Fibroblast of skin of scalp (primary cell): ENCODE measurements around the gene THAP4. TPM values are rescaled to one million over a fixed set of nuclear protein-coding genes. Genes with fewer than 3 reads are reported as not detected.
A peak's percentile ranks its signal among the peaks of the same experiment; 100 is the strongest.

Experiments
- DNase-seq: peaks from one replicate; pipeline ENCODE4 v3.0.0-alpha.2; 2013
- polyA plus RNA-seq, 2 experiments: library from polyadenylated mRNA; unstranded; fragments of 120-200 nt; gene quantifications; one replicate each; pipeline ENCODE4 v1.2.1, GENCODE V29; 2013; ENCODE audit not compliant: insufficient read length in 2 of 2

The THAP4 gene, protein sequence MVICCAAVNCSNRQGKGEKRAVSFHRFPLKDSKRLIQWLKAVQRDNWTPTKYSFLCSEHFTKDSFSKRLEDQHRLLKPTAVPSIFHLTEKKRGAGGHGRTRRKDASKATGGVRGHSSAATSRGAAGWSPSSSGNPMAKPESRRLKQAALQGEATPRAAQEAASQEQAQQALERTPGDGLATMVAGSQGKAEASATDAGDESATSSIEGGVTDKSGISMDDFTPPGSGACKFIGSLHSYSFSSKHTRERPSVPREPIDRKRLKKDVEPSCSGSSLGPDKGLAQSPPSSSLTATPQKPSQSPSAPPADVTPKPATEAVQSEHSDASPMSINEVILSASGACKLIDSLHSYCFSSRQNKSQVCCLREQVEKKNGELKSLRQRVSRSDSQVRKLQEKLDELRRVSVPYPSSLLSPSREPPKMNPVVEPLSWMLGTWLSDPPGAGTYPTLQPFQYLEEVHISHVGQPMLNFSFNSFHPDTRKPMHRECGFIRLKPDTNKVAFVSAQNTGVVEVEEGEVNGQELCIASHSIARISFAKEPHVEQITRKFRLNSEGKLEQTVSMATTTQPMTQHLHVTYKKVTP
- polyA plus RNA-seq (2013, experiment 1 of 2; ENCODE audit: insufficient read length): 50.3 TPM
- polyA plus RNA-seq (2013, experiment 2 of 2; ENCODE audit: insufficient read length): 47.4 TPM

DNA sequence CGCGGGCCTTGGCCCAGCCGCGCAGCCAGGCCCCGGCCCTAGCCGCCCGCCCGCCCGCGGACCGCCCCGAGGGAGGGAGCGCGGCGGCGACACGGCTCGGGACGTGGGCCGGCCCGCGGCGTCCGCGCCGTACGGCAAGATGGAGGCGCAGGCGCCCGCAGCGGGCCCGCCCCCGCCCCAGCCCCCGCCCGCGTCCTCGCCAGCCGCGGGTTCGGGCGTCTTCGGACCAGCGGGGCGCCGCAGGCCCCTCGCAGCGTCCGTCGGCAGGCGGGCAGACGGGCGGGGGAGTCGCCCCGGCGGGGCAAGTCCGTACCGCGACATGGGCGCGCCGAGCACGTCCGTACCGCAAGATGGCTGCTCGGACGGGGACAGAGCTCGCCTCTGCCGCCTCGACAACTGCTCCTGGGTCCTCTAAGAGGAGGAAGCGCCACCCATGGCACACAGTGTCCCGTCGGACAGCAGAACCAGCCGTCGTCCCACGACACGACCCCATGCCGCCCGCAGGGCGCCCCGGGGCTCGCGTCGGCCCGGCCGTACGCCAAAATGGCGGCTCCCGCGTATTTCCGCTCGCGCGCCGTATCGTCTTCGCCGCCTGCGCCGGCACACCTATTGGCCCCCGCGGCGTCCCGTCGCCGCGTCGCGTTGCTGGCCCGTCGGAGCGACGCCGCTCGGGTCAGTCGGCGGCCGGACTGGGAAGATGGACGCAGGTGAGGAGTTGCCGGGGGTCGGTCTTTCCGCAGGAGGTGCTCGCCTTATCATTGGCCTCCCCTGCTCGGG lies at the start of gene THAP4, which contains the start of gene ATG4B:
THAP4 (minus strand) TSS at position 141 of the 777 bp plus-strand sequence. CDS start 141 bp downstream, outside the sequence.
ATG4B (plus strand) TSS at position 676 of the 777 bp plus-strand sequence; CDS start at position 698, 22 bp downstream.
- peak; percentile 86 for DNase-seq

DNA sequence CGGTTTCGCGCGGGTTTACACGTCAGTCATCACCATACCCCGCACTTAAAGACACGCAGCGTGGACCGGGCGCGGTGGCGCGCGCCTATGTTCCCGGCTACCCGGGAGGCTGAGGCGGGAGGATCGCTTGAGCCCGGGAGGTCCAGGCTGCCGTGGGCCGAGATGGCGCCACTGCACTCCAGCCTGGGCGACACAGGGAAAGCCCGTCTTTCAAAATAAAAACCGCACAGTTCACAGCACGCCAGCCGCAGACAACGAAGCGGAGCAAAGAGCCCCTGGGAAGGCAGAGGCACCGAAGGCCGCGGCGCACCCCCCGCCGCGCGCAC lies 49.3 kb upstream of the THAP4 start:
- no peak for DNase-seq

DNA sequence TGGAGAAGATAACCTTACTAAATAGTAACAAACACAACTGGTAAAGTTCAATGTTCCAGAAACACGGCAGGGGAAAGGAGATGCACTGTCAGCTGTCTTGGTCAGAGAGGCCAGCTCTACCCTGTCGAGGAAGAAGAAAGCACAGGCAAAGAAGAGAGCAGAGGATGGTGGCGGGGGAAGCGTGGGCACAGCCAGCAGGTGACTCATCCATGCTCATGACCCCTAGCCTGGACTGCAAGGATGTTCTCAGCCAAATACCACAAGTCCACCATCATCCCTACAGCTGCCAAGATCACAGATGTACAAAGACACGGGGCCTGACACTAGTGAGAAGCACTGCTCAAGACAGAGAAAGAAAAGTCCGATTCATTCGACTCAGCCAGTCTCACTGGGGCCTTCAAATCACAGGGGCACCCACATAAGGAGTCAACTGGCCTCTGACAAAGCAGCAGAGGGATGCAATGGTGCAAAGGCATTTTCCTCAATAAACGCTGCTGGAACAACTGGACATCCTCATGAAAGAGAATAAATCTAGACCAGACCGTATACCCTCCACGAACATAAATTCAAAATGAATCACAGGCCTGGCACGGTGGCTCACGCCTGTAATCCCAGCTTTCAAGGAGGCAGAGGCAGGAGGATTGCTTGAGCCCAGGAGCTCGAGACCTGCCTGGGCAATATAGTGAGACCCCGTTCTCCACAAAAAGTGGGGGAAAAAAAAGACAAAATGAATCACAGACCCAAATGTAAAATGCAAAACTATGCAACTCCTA lies 44.1 kb upstream of the THAP4 start:
- DNase-seq: peak; percentile 77

DNA sequence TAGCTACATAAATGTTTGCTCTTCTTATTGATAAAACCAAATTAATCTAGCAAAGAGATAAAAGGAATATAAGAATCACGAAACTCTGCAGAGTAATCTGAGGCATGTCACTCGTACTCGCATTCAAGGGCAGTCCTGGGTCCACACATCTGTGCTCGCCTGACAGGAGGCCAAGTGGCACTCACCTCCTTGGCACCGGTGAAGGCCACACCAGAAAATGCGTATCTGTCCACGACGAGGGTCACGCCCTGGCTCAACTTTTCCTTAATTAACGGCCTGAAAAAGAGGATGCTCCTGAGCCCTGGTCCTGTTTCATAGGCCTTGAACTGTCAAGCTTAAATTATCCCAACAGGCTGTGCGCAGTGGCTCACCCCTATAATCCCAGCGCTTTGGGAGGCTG lies 43.1 kb upstream of the THAP4 start:
- DNase-seq: no peak

DNA sequence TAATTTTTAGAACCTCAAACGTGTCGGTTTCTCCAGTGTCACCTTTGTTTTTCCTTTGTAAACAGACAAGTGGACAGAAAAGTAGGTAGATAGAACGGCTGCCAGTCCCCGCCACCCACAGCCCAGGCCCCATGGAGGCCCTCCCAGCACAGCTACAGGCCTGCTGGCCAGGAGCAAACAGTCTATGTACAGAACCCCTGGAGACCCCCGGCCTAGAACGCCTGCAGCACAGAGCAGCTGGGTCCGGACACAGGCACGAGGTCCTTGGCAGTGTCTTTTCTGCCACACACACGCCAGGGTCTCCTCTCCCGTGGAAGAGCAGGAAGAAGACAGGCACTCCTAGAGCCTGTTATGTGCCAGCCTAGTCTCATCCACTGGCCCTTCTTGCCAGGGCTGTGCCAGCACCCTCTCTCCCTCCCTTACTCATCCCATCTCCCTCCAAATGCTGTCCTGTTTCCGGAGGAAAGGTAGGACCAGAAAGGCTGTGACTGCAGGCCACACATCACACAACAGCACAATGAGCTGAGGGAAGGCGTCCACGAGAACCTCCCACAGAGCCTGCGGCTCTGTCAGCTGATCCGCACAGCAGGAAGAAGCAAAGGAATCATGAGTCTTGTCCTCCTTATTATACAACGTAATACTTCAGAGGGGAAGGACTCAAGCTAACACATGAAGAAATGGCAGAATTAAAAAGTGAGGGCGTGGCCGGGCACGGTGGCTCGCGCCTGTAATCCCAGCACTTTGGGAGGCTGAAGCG lies 42.0 kb upstream of the THAP4 start:
- no peak for DNase-seq

DNA sequence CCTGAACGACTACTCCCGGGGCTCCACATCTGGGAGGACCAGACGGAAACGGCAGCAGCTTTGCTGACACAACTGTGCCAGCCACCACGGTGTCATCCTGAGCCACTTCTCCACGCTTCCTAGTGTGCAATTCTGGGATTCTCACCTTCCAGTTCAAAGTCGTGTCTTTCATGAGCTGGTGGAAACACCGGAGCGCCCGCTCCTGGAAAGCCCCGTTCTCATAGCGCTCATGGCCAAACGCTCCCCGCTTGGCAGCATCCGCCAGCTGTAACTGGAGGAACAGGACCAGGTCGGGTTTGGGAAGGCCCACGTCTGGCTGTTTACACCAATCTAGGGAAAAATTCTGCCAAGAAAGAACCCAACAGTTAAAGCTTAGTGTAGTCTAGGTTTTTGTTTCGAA lies 41.3 kb upstream of the THAP4 start:
- DNase-seq: no peak

DNA sequence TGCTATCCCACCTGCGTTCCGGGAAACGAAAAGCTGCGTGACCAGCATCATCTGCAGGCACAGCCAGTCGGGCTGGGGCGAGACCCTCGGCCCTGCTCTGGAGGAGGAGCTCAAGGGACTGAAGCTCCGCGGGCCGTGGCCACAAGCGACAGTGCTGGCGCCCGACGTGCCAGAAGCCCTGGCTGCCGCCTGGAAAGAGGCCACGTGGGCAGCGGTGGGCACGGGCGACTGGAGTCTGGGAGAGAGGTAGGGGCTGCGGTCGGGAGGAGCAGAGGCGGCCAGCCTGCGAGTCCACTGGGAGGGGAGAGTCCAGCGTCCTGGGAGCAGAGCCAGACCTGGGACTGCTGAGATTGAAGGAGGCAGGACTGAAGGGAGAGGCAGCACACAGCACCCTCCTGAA lies 40.4 kb upstream of the THAP4 start:
- DNase-seq: no peak

DNA sequence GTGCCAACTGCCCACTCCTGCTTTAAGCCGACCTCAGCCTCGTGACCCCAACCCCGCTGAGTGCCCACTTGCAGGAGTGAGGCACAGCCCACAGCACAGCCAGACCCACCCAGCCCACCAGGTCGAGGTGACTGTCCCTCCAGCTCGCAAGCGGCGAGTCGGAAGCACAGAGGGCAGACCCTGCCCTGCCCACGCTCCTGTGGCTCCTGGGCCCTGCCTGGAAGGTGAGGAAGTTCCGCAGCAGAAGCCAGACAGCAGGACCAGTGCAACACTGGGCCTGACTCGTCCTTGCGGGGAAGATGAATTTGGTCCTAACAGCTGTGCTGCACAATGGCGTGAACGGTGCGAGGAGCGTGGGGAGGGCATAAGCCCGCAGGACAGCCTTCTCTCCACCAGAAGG lies 39.7 kb upstream of the THAP4 start:
- no peak for DNase-seq

DNA sequence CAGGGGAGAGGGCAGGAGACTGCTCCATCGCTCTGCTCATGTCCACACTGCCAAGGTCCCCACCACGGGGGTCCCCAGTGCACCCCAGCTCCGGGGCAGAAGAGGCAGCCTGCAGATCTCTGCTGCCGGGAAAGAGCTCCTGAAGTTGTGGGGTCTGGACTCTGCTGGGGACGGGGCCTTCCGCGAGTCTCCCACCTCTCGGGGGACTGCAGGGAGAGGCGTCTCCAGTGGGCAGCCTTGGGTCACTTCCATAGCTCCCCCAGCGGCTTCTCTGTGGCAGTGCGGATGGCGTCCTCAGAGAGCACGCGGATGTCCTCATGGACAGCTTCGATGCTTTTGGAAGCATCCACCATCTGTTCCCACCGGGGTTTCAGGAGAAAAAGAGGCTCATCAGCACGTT lies 38.9 kb upstream of the THAP4 start:
- no peak for DNase-seq

DNA sequence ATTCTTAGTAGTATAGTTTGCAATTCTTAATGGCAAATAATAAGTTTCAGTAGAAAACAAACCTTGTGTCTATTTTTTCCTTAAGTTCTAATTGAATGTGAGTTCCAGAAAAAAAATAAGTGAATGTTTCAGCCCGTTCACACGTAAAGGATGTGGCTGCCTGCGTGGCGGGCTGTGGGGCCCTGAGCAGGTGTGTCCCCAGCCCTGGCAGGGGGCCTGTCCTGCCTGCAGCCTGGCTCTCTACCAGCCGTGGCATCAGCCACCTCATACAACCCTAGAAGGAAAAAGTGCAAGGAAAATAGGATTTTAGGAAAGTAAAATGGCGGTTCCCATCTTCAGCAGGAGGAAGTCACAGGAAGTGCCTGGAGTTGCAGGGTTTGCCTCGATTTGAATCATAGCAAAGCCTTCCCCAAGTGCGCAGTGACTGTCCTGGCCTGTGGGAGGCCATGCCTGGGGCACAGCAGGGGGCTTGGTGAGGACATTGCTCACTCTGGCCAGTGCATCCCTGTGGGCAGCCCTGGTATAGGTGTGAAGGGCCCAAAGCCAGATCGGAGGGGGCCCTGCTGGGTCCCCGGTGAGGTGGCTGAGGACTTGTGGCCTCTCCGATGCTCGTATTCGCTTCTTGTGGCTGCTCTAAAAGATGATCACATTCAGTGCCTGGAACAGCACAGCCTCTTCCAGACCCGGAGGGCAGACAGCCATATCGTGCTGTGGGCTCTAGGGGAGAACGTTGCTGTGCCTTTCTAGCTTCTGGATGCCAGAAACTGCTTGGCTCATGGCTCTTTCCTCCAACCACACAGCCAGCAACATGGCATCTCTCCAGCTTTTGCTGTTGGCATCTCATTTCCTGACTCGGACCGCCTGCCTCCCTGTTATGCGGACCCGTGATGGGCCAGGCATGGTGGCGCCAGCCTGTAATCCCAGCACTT lies 37.1 kb upstream of the THAP4 start:
- DNase-seq: peak; percentile 8

DNA sequence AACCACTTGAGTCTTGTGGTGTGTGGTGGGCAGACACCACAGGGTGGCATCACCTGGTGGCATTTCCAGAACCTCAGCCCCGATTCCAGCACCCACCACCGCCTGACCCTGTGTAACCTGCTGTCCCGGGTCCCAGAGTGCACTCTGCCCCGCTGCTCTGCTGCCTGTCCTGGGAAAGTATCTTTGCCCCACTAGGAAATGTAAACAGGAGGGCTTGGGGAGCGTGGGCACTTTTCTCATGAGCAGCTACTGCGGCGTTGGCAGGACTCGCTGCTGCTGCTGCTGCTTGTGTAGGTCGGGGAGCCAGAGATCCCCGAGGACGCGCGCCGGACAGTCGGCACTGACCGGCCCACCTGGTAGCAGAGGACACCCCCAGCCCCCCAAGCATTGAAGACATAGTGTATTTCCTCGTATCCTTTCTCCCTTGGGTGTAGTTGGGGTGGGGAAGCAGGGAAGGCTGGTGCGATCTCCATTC lies 36.3 kb upstream of the THAP4 start:
- DNase-seq: no peak

DNA sequence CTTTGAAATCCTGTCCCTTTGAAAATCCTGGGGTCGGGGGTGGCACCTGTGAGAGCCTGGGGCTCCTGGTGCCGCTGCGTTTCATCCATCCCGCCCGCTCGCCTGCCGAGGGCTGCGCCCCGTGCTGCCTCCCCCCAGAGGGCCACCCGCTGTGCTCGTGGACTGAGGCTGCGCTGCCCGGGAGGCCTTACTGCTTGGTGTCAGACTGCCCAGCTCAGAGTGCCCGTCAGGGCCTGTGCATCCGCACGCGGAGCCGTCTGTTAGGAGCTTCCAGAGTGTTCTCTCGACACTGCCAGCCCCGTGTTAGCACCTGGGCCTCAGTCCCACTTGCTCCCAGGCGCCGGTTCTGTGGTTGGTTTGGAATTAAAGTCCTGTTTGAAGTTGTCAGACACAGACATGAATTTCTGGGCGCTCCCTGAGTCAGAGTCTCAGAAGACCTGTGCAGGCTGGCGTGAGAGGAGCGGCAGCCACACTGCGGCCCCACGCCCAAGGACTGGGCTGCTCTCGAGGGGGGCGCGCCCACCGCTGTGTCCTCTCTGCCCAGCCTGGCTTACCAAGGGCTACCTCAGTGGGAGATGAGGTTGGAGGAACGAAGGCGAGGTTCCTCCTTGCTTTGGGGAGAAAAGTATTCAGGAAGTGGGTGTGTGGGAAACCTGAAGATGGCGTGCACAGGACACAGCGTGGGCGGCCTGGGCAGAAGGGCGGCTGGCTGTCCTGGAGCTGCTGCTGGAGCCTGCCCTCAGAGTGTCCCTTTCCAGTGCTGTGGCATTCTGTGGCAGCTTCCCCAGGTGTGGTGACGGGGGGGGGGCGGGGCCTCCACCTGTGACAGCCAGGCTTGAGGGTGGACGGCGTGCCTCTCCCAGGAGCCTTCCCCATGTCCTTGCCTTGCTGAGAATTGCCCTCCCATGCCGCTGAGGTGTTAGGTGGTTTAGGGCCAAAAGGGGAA lies 35.6 kb upstream of the THAP4 start:
- DNase-seq: no peak

DNA sequence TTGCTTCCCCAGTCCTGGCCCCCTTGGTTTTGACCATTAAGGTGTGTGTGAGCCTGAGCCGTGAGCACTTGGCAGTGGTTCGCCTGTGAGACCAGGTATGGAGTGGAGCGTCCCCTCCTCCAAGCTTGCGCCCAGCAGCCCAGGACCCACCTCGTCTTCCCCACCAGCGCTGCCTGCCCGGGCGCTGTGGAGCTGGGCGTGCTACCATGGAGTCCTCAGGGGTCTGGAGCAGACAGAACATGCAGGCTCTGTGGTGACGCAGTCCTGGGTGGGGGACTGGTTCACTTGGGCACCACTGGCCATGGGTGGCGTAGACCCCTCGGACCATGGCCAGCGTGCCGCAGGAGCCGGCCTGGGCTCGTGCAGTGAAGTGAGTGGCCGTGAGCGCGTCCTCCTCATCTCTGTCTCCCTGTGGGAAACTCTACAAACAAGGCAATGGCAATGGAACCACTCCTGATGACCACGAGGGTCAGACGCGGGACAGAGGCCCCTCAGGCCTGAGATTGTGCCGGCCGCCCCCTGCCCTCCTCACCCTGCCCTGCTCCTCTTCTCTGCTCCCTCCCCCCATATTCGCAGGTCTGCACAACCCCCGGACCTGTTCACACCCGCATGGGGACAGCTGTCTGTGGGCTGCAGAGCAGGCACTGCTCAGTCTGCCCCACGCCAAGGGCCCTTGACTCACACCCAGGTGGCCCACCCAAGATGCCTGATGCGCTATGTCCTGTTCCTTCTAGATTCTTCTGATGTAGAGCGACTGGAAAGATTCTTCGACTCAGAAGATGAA lies 34.7 kb upstream of the THAP4 start:
- DNase-seq: no peak

DNA sequence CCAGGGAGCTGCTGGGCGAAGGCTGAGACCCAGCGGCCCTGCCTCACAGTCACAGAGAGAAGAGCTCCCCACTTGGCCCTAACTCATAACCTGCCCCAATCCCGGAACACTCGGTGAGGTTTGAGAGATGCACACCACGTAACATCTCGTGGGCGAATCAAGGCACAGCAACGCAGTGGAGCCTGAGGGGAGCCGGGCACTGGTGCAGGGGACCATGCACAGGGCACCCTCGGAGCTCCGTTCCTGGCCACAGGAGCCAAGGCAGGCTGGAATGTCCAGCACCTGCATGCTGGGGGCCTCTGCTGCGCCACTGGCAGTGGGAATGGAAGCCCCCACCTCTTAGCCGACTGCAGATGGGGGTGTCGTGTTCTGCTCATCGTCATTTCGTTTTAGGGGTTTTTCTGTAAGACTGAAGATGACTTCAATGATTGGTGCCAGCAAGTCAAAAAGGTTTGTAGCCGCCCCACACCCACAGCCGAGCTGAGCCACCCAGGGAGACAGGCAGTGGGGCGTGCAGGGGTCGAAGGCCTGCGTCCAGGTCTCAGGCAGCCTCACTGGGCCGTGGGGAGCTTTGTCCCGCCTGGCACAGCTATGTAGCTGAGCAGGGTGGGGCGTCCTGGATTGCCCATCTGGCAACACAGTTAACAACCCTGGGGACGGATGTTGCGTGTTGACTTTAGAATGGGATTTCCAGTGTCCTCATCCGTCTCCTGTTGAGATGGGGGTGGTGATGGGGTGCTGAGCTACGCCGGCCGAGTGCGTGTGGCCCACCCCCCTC lies 33.6 kb upstream of the THAP4 start:
- DNase-seq: no peak

DNA sequence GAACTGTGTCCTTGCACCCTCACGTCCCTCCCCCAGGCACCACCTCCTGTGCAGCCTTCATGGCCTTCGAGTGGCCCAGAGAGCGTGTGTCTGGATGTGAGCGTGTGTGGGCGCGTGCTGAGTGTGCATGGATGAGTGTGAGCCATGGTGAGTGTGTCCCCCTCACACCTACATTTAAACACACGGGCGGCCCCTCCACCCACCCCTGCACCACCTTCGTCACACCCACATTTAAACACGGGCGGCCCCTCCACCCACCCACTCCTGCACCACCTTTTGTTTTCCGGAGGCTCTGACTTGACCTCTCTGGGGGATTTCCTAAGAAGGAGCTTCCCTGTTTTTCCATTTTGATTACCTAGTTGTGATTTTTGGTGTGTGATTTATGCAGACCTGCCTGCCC lies 31.9 kb upstream of the THAP4 start:
- DNase-seq: no peak

DNA sequence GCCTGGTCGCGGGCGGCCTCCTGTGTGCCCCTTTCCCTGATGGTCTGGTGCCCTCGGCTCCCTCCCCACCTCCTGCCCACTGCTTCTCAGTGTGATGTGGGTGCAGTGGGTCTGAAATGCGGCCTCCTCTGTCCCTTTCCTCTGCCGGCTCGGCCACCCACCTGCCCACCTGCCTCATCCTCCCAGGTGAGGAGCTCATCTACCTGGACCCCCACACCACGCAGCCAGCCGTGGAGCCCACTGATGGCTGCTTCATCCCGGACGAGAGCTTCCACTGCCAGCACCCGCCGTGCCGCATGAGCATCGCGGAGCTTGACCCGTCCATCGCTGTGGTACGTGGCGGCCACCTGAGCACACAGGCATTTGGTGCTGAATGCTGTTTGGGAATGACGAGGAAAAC lies 31.4 kb upstream of the THAP4 start:
- DNase-seq: no peak

DNA sequence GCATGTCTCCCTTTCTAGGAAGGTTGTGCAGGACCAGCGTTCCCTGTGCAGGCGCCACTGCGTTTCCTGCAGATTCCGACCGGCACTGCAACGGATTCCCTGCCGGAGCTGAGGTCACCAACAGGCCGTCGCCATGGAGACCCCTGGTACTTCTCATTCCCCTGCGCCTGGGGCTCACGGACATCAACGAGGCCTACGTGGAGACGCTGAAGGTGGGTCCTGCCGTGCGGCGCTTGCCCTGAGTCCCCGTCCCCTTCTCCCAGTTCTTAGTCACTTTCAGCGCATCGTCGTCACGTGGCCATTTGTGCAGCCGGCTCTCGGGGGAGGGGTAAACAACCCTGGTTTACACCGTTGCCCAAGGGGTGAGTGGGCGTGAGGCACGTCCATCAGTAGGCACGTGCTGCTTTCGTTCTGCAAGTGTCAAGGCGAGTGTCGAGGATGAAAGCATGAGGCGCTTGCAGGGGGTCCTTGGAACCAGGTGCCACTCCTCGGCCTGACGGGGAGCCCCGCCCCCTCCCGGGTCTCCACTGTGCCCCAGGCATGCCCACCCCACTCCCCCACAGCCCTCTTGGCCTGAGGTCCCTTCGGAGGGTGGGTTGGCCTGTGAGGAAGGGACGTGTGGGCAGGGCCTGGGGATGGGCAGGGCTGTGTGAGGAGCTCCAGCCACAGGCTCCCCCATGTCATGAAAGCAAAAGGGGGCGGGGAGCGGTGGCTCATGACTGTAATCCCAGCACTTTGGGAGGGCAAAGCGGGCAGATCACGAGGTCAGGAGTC lies 29.9 kb upstream of the THAP4 start:
- DNase-seq: no peak
